A549 (cell line): Measurements from ENCODE around the gene MEPCE. TPM values are rescaled to one million over a fixed set of nuclear protein-coding genes. Genes with fewer than 3 reads are reported as not detected.

Experiments used
- ATAC-seq, 2 experiments: fragments of 200-7000 bp in 1 of 2; fragments of >200 bp in 1 of 2; cut with Nextera tagmentation in 1 of 2; cut with Tn5 transposase in 1 of 2; 3 replicates each; pipeline versions ENCODE4 v1.8.0 to v1.9.1; 2018 to 2020; ENCODE audit warnings: mild to moderate bottlenecking in 1 of 2, moderate library complexity in 1 of 2
- CTCF ChIA-PET: fragments of 300-600 bp; sonication (Branson Sonifier 250); formaldehyde crosslinking; extraction: SDS; loops from one replicate; lab custom pipeline; 2021; ENCODE audit warnings: antibody characterized with exemption, inconsistent platforms; lab: Yijun Ruan, JAX
- POLR2A ChIA-PET: fragments of 350-600 bp; formaldehyde crosslinking; extraction: SDS; loops from one replicate; lab custom pipeline; 2021; ENCODE audit warnings: antibody characterized with exemption, inconsistent platforms; lab: Yijun Ruan, JAX
- DNase-seq, 2 experiments: peaks; one replicate each; pipeline versions ENCODE4 v3.0.0 to v3.0.0-alpha.2; 2011 to 2016; ENCODE audit warnings: low read depth in 1 of 2, low spot score in 1 of 2
- FAIRE-seq: peaks from 2 replicates; lab custom pipeline; 2011; peaks lifted over from hg19 to GRCh38; lab: Jason Lieb, UNC
- H3K27ac ChIP-seq, 2 experiments: fragments of >200 bp; sonication (Bioruptor Twin); formaldehyde crosslinking; 3 replicates each; pipeline ENCODE4 v1.5.1; 2016 to 2017
- H3K4me1 ChIP-seq: fragments of >200 bp; sonication (Bioruptor Twin); formaldehyde crosslinking; 3 replicates; pipeline ENCODE4 v1.6.1; 2016
- H3K4me2 ChIP-seq: fragments of >200 bp; sonication (Bioruptor Twin); formaldehyde crosslinking; 3 replicates; pipeline ENCODE4 v1.6.1; 2016
- H3K4me3 ChIP-seq: fragments of >200 bp; sonication (Bioruptor Twin); formaldehyde crosslinking; 3 replicates; pipeline ENCODE4 v1.5.1; 2016
- H3K9me3 ChIP-seq: fragments of >200 bp; sonication (Bioruptor Twin); formaldehyde crosslinking; 3 replicates; pipeline ENCODE4 v1.6.1; 2016
- ATOH8 ChIP-seq: fragments of 250-450 bp; sonication (Bioruptor Pico); IDR thresholded peaks from 2 replicates; pipeline ENCODE4 v1.5.0; 2020; ENCODE audit warnings: low read depth, mild to moderate bottlenecking, moderate library complexity
- BHLHE40 ChIP-seq: IDR thresholded peaks from 2 replicates; pipeline ENCODE4 v1.6.1; 2012; ENCODE audit warnings: low read depth, low read length, inconsistent platforms
- CBX2 ChIP-seq: fragments of 200-600 bp; sonication (generic); IDR thresholded peaks from 2 replicates; pipeline ENCODE4 v1.6.1; 2016; ENCODE audit warnings: low read depth, mild to moderate bottlenecking, borderline replicate concordance
- CBX8 ChIP-seq: fragments of 200-600 bp; sonication (generic); IDR thresholded peaks from 2 replicates; pipeline ENCODE4 v1.6.1; 2016
- CEBPB ChIP-seq, 2 experiments: fragments of >200 bp in 1 of 2; sonication (Bioruptor Twin) in 1 of 2; formaldehyde crosslinking in 1 of 2; IDR thresholded peaks; 2 replicates each; pipeline ENCODE4 v1.6.1; 2012 to 2016
- EP300 ChIP-seq, 2 experiments: fragments of >200 bp; sonication (Bioruptor Twin); formaldehyde crosslinking; IDR thresholded peaks; 2 replicates in 1 of 2; 3 replicates in 1 of 2; pipeline ENCODE4 v1.6.1; 2016 to 2017
- ESRRA ChIP-seq: fragments of 150-350 bp; IDR thresholded peaks from 2 replicates; pipeline ENCODE4 v1.6.1; 2014; ENCODE audit warnings: mild to moderate bottlenecking, low read length, borderline replicate concordance
- FOSL2 ChIP-seq, 2 experiments: fragments of 450-650 bp in 1 of 2; fragments of >200 bp in 1 of 2; sonication (Bioruptor Twin) in 1 of 2; formaldehyde crosslinking; IDR thresholded peaks; 2 replicates each; pipeline versions ENCODE4 v1.5.0 to v1.6.1; 2016 to 2020; ENCODE audit warnings: mild to moderate bottlenecking in 1 of 2, moderate library complexity in 1 of 2
- HDAC2 ChIP-seq: fragments of 200-600 bp; sonication (generic); IDR thresholded peaks from 2 replicates; pipeline ENCODE4 v1.6.1; 2016
- HOXA7 ChIP-seq: fragments of 250-450 bp; sonication (Bioruptor Pico); IDR thresholded peaks from 2 replicates; pipeline ENCODE4 v1.5.0; 2020; ENCODE audit warnings: mild to moderate bottlenecking, moderate library complexity
- KDM1A ChIP-seq: fragments of 200-600 bp; sonication (generic); IDR thresholded peaks from 2 replicates; pipeline ENCODE4 v1.6.1; 2016; ENCODE audit warnings: low read depth, mild to moderate bottlenecking
- KDM5A ChIP-seq: fragments of 200-600 bp; sonication (generic); IDR thresholded peaks from 2 replicates; pipeline ENCODE4 v1.6.1; 2016; ENCODE audit warnings: antibody characterized with exemption, mild to moderate bottlenecking
- NR3C1 ChIP-seq: fragments of >200 bp; sonication (Bioruptor Twin); formaldehyde crosslinking; IDR thresholded peaks from 3 replicates; pipeline ENCODE4 v1.6.1; 2017
- POLR2A ChIP-seq: IDR thresholded peaks from 2 replicates; pipeline ENCODE4 v1.6.1; 2012; ENCODE audit warnings: mild to moderate bottlenecking, low read length
- RARB ChIP-seq: fragments of 250-450 bp; sonication (Bioruptor Pico); IDR thresholded peaks from 2 replicates; pipeline ENCODE4 v1.8.0; 2021; ENCODE audit warnings: mild to moderate bottlenecking, moderate library complexity
- RCOR1 ChIP-seq: fragments of 150-350 bp; IDR thresholded peaks from 2 replicates; pipeline ENCODE4 v1.6.1; 2014; ENCODE audit warnings: antibody characterized with exemption, low read length, low read depth
- RNF2 ChIP-seq: fragments of 200-600 bp; sonication (generic); IDR thresholded peaks from 2 replicates; pipeline ENCODE4 v1.6.1; 2016; ENCODE audit warnings: low read depth, mild to moderate bottlenecking, antibody characterized with exemption, moderate library complexity, borderline replicate concordance
- TFCP2L1 ChIP-seq: fragments of 250-450 bp; sonication (Bioruptor Pico); IDR thresholded peaks from 2 replicates; pipeline ENCODE4 v1.5.0; 2021; ENCODE audit warnings: mild to moderate bottlenecking
- TP53 ChIP-seq: fragments of 250-450 bp; sonication (Bioruptor Pico); IDR thresholded peaks from 2 replicates; pipeline ENCODE4 v1.5.0; 2021; ENCODE audit warnings: mild to moderate bottlenecking, moderate library complexity
- ZNF302 ChIP-seq: fragments of 250-450 bp; sonication (Bioruptor Pico); IDR thresholded peaks from 2 replicates; pipeline ENCODE4 v1.9.0; 2021; ENCODE audit warnings: inconsistent platforms, mild to moderate bottlenecking, moderate library complexity
- WGBS: methylation state at CpG from one replicate; pipeline ENCODE4 v1.1.6; 2017; ENCODE audit errors: missing lambda C conversion rate; 5-methylcytosine and 5-hydroxymethylcytosine counted together
- polyA plus RNA-seq, 4 experiments: library from polyadenylated mRNA; depleted of rRNA in 3 of 4; stranded (reverse); fragments of >200 nt; fragmentation: RNase III in 1 of 4; extraction: RNeasy Plus Mini Kit Qiagen cat#74134 plus additional on column Dnase treatment in 1 of 4; gene quantifications; 2 replicates in 3 of 4; 3 replicates in 1 of 4; pipeline ENCODE4 v1.2.3, GENCODE V29; 2011 to 2017
- TF ChIP-seq, protein P1 (sequence below): fragments of 150-350 bp; IDR thresholded peaks from 2 replicates; pipeline ENCODE4 v1.6.1; 2014; ENCODE audit warnings: low read depth, mild to moderate bottlenecking, low read length
- TF ChIP-seq, protein P2 (sequence below): fragments of >200 bp; sonication (Bioruptor Twin); formaldehyde crosslinking; IDR thresholded peaks from 3 replicates; pipeline ENCODE4 v1.6.1; 2016
- TF ChIP-seq, protein P3 (sequence below): IDR thresholded peaks from 2 replicates; pipeline ENCODE4 v1.6.1; 2012; ENCODE audit warnings: low read depth, borderline replicate concordance
- TF ChIP-seq, protein P4 (sequence below): fragments of 200-600 bp; sonication (generic); IDR thresholded peaks from 2 replicates; pipeline ENCODE4 v1.6.1; 2016; ENCODE audit warnings: antibody characterized with exemption, mild to moderate bottlenecking, moderate library complexity

MEPCE gene
- polyA plus RNA-seq, 2 of the 4 experiments (the other 2 are of a cell fraction), result 10.0 to 38.4 TPM

DNA sequence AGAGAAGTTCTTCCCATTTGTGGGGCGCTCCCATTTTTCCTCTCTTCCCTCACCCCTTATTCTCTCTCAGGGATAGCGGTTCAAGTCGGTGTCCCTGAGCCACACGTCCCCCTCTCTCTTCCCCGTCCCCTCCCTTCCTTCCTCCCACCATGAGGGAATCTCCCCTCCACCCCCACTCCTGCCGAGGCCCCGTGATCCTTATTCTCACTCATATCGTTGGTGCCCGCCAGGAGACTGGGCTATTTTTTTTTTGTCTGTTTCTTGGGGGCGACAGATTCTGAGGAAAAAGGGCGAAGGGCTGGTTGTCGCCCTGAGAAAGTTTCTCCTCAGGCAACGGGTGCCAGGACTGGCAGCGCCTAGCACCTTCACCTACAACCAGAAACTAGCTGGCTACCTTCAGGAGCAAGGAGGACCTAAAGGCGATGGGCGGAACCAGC lies 1.9 kb upstream of the MEPCE start:
- no peak for FAIRE-seq

GRCh38 chr7:100428199-100428966 lies 1.2 kb upstream of the MEPCE start, which contains the start of gene ZCWPW1:
Gene ZCWPW1, minus strand, starts transcription at chr7:100428703. Its CDS starts 8,054 bp downstream, at chr7:100420649.
- 2% methylated on average over 55 of the region's 66 CpGs for WGBS
- DNase-seq (peak; percentile 88 to 99), FAIRE-seq (no peak), ATAC-seq (peak; percentile 77 to 78)
- H3K9me3 ChIP-seq, result peaks cover 5% of the 10 kb centered on the region; the same call in 1 of the 3 replicates
- H3K4me1 ChIP-seq, result peaks cover 26% of the 10 kb centered on the region; the same call in 2 of the 3 replicates
- ChIA-PET CTCF (interaction anchor here (0.8 to 1.5 kb wide), 4 partner anchors 10 to 27 kb away, joined by 3 to 5 read pairs (median 4); no protein-coding TSS in a partner anchor), POLR2A (interaction anchor here (0.6 to 2.8 kb wide), 44 partner anchors 9 to 1020 kb away, joined by 3 to 23 read pairs (median 6); partner anchors contain the start of genes AGFG2, BUD31, COPS6 and FBXO24)
- peak within 1 kb of the TSS; percentile 88 for H3K4me2 ChIP-seq
- H3K27ac ChIP-seq, result peak within 1 kb of the TSS; percentile 93 to 100
- peak within 1 kb of the TSS; percentile 86 for H3K4me3 ChIP-seq
- no peak for TF ChIP-seq CBX2
- TF ChIP-seq TP53 (CRISPR knock-in tag), result peak; percentile 95
- TF ChIP-seq TFCP2L1, result peak; percentile 98
- no peak for TF ChIP-seq FOSL2 (IDR thresholded peaks at IDR 0.05)
- TF ChIP-seq FOSL2 (CRISPR knock-in tag; IDR thresholded peaks at IDR 0.05), result no peak
- TF ChIP-seq, protein P1, sequence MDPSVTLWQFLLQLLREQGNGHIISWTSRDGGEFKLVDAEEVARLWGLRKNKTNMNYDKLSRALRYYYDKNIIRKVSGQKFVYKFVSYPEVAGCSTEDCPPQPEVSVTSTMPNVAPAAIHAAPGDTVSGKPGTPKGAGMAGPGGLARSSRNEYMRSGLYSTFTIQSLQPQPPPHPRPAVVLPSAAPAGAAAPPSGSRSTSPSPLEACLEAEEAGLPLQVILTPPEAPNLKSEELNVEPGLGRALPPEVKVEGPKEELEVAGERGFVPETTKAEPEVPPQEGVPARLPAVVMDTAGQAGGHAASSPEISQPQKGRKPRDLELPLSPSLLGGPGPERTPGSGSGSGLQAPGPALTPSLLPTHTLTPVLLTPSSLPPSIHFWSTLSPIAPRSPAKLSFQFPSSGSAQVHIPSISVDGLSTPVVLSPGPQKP, result no peak
- peak; percentile 62; the same call in 1 of the 2 replicates for TF ChIP-seq ATOH8 (CRISPR knock-in tag)
- TF ChIP-seq ZNF302 (CRISPR knock-in tag), result no peak
- TF ChIP-seq, protein P2, sequence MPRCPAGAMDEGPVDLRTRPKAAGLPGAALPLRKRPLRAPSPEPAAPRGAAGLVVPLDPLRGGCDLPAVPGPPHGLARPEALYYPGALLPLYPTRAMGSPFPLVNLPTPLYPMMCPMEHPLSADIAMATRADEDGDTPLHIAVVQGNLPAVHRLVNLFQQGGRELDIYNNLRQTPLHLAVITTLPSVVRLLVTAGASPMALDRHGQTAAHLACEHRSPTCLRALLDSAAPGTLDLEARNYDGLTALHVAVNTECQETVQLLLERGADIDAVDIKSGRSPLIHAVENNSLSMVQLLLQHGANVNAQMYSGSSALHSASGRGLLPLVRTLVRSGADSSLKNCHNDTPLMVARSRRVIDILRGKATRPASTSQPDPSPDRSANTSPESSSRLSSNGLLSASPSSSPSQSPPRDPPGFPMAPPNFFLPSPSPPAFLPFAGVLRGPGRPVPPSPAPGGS, result peak; percentile 99
- TF ChIP-seq HOXA7 (CRISPR knock-in tag), result peak; percentile 98
- no peak for TF ChIP-seq ESRRA
- TF ChIP-seq, protein P3, sequence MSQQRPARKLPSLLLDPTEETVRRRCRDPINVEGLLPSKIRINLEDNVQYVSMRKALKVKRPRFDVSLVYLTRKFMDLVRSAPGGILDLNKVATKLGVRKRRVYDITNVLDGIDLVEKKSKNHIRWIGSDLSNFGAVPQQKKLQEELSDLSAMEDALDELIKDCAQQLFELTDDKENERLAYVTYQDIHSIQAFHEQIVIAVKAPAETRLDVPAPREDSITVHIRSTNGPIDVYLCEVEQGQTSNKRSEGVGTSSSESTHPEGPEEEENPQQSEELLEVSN, result peak; percentile 100
- TF ChIP-seq KDM1A, result no peak
- TF ChIP-seq KDM5A, result no peak
- peak; percentile 98 for TF ChIP-seq POLR2A
- TF ChIP-seq, protein P4, sequence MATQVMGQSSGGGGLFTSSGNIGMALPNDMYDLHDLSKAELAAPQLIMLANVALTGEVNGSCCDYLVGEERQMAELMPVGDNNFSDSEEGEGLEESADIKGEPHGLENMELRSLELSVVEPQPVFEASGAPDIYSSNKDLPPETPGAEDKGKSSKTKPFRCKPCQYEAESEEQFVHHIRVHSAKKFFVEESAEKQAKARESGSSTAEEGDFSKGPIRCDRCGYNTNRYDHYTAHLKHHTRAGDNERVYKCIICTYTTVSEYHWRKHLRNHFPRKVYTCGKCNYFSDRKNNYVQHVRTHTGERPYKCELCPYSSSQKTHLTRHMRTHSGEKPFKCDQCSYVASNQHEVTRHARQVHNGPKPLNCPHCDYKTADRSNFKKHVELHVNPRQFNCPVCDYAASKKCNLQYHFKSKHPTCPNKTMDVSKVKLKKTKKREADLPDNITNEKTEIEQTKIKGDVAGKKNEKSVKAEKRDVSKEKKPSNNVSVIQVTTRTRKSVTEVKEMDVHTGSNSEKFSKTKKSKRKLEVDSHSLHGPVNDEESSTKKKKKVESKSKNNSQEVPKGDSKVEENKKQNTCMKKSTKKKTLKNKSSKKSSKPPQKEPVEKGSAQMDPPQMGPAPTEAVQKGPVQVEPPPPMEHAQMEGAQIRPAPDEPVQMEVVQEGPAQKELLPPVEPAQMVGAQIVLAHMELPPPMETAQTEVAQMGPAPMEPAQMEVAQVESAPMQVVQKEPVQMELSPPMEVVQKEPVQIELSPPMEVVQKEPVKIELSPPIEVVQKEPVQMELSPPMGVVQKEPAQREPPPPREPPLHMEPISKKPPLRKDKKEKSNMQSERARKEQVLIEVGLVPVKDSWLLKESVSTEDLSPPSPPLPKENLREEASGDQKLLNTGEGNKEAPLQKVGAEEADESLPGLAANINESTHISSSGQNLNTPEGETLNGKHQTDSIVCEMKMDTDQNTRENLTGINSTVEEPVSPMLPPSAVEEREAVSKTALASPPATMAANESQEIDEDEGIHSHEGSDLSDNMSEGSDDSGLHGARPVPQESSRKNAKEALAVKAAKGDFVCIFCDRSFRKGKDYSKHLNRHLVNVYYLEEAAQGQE, result peak; percentile 54; the same call in 1 of the 2 replicates
- no peak for TF ChIP-seq EP300 (IDR thresholded peaks at IDR 0.05)

More for the DNA sequence above, 1.9 kb upstream of the MEPCE start:
- DNase-seq, result no peak
- POLR2A ChIA-PET, result interaction anchor here (0.7 to 2.8 kb wide), 21 partner anchors 8 to 1019 kb away, joined by 3 to 23 read pairs (median 7); partner anchors contain the start of genes AGFG2, BUD31, FBXO24 and GPC2
- peak overlapping the region; percentile 93 to 100 for H3K27ac ChIP-seq
- ATAC-seq, result no peak
- peak; percentile 91; the same call in 1 of the 2 replicates for TF ChIP-seq HDAC2
- TF ChIP-seq RCOR1, result no peak
- TF ChIP-seq TP53 (CRISPR knock-in tag), result peak; percentile 57; the same call in 1 of the 2 replicates
- TF ChIP-seq ZNF302 (CRISPR knock-in tag), result no peak
- no peak for TF ChIP-seq FOSL2 (IDR thresholded peaks at IDR 0.05)
- no peak for TF ChIP-seq FOSL2 (CRISPR knock-in tag; IDR thresholded peaks at IDR 0.05)
- TF ChIP-seq CBX8, result no peak
- TF ChIP-seq, protein P3, result no peak
- peak; percentile 98 for TF ChIP-seq RNF2
- peak; percentile 90; the same call in 1 of the 2 replicates for TF ChIP-seq ATOH8 (CRISPR knock-in tag)
- no peak for TF ChIP-seq NR3C1
- no peak for TF ChIP-seq CEBPB (IDR thresholded peaks at IDR 0.05)
- TF ChIP-seq BHLHE40, result no peak
- peak; percentile 76; the same call in 1 of the 2 replicates for TF ChIP-seq RARB
- TF ChIP-seq POLR2A, result no peak
- H3K4me2 ChIP-seq, result peak overlapping the region; percentile 88
- H3K4me1 ChIP-seq, result peaks cover 26% of the 10 kb centered on the region; the same call in 2 of the 3 replicates
- WGBS, result 79% methylated on average over 16 of the region's 16 CpGs
- H3K9me3 ChIP-seq, result peaks cover 5% of the 10 kb centered on the region; the same call in 1 of the 3 replicates
- peak overlapping the region; percentile 86 for H3K4me3 ChIP-seq
- CTCF ChIA-PET, result interaction anchor here (0.8 to 1.5 kb wide), 4 partner anchors 10 to 26 kb away, joined by 3 to 5 read pairs (median 4); no protein-coding TSS in a partner anchor
